Ovary (tissue), 9 donors: Measurements from ENCODE around the gene STARD5. TPM values are rescaled to one million over a fixed set of nuclear protein-coding genes. Genes with fewer than 3 reads are reported as not detected.

Experiments used
- DNase-seq, 5 donors: peaks; one replicate each; pipeline ENCODE4 v3.0.0-alpha.2; 2019 to 2020
- H3K27ac ChIP-seq, 2 donors: fragments of 200-600 bp; one replicate each; pipeline versions ENCODE4 v1.5.1 to v1.8.0; 2019 to 2022
- H3K27me3 ChIP-seq: fragments of 200-600 bp; one replicate; pipeline ENCODE4 v1.8.0; 2022
- H3K36me3 ChIP-seq: fragments of 200-600 bp; sonication (generic); one replicate; pipeline ENCODE4 v1.5.1; 2019
- H3K4me1 ChIP-seq: one replicate; pipeline ENCODE4 v1.8.1; 2013; ENCODE audit warnings: mild to moderate bottlenecking, moderate library complexity; ENCODE audit not compliant: insufficient read depth
- H3K4me3 ChIP-seq: fragments of 200-600 bp; sonication (generic); one replicate; pipeline ENCODE4 v1.5.1; 2017
- H3K9me3 ChIP-seq, 2 donors: fragments of 200-600 bp in 1 of 2; sonication (generic) in 1 of 2; one replicate each; pipeline versions ENCODE4 v1.5.1 to v1.8.1; 2013 to 2019; ENCODE audit warnings: mild to moderate bottlenecking in 1 of 2, moderate library complexity in 1 of 2
- CTCF ChIP-seq, 3 donors: fragments of 450-650 bp in 2 of 3; fragments of 200-600 bp in 1 of 3; IDR thresholded peaks; one replicate each; pipeline versions ENCODE4 v1.5.1 to v1.8.0; 2016 to 2022; ENCODE audit warnings: antibody characterized with exemption in 3 of 3, mild to moderate bottlenecking in 1 of 3
- EP300 ChIP-seq: sonication (generic); formaldehyde crosslinking; IDR thresholded peaks from one replicate; pipeline ENCODE4 v1.6.1; 2017; ENCODE audit warnings: antibody characterized with exemption
- POLR2A ChIP-seq: fragments of 450-650 bp; IDR thresholded peaks from one replicate; pipeline ENCODE4 v1.6.1; 2017; ENCODE audit warnings: antibody characterized with exemption, mild to moderate bottlenecking, moderate library complexity
- WGBS, 3 donors: extraction: QIAGEN DNeasy Blood & Tissue Kit in 1 of 3; methylation state at CpG; one replicate each; pipeline versions ENCODE4 v1.1.5 to v1.1.7; 2013 to 2017; 5-methylcytosine and 5-hydroxymethylcytosine counted together
- intact Hi-C, 4 donors: fragments of 100-400 bp; cut with DNase I; formaldehyde crosslinking; loops; one replicate each; pipeline versions ENCODE4 v1.11.0 to v1.15.1; 2022 to 2023
- polyA plus RNA-seq, 2 donors: library from polyadenylated mRNA; stranded (reverse); fragments of 200-250 nt in 1 of 2; fragments of 350-450 nt in 1 of 2; fragmentation: Illumina TruSeq in 1 of 2; extraction: RNeasy Lipid Tissue Mini Kit (QIAGEN cat#74804) in 1 of 2; gene quantifications; one replicate each; pipeline ENCODE4 v1.2.3, GENCODE V29; 2013 to 2014
- total RNA-seq, 7 donors: library from RNA; depleted of rRNA in 2 of 7; stranded (reverse); fragments of >200 nt in 2 of 7; fragmentation: NEBNext Ultra II Directional in 3 of 7; extraction: Animal tissue kit (Norgen Biotek cat#: 25700) in 3 of 7; gene quantifications; one replicate each; pipeline versions ENCODE4 v1.1.0 to v1.2.4, GENCODE V29; 2016 to 2023
- donor health status: DM: no; HTN: no; CAD: no; lungs with moderate emphysema.
- donor health status: DM: no; HTN: no; CAD: no.
- donor health status: Bipolar disorder and iron deficiency.
- donor health status: DM: yes; HTN: yes; CAD: no.
- donor health status: DM: no; HTN: no; CAD: no.
- donor health status: DM: yes; HTN: yes; CAD: no.

Gene STARD5
- total and polyA plus RNA-seq, 9 donors, result 3.8 to 9.4 (median 6.3) TPM

- intact Hi-C loops, result loop anchor here in 2 of 4 donors (5.0 to 10.0 kb wide), 2 partner anchors 128 to 131 kb away; no protein-coding TSS in a partner anchor
These were observed 49.7 kb downstream of the STARD5 start for GRCh38 chr15:81274255-81274654.

GRCh38 chr15:81273855-81274254, 50.1 kb downstream of the STARD5 start:
- WGBS, 3 donors, result 95 to 97% (median 96%) methylated on average over 2 of the region's 2 CpGs
- Histone ChIP-seq H3K4me1 (no peaks in the 10 kb centered on the region), H3K27me3 (no peaks in the 10 kb centered on the region), H3K9me3 (no peaks in the 10 kb centered on the region), H3K36me3 (no peaks in the 10 kb centered on the region), H3K27ac (no peak overlapping the region), H3K4me3 (no peak overlapping the region)
- DNase-seq, result no peak
- TF ChIP-seq EP300 (no peak), POLR2A (no peak), CTCF (IDR thresholded peaks at IDR 0.05) (no peak)
- intact Hi-C loops, result loop anchor here in 2 of 4 donors (5.0 to 10.0 kb wide), 2 partner anchors 128 to 131 kb away; no protein-coding TSS in a partner anchor

More at GRCh38 chr15:81274255-81274654, 49.7 kb downstream of the STARD5 start:
- Histone ChIP-seq H3K4me3 (no peak overlapping the region), H3K27me3 (no peaks in the 10 kb centered on the region), H3K36me3 (no peaks in the 10 kb centered on the region), H3K9me3 (no peaks in the 10 kb centered on the region), H3K27ac (no peak overlapping the region), H3K4me1 (no peaks in the 10 kb centered on the region)
- no peak for DNase-seq
- 85 to 94% (median 89%) methylated on average over 4 of the region's 4 CpGs for WGBS, 3 donors
- no peak for TF ChIP-seq POLR2A
- TF ChIP-seq EP300, result no peak
- no peak for TF ChIP-seq CTCF (IDR thresholded peaks at IDR 0.05)

- no peaks in the 10 kb centered on the region for H3K9me3 ChIP-seq
- intact Hi-C loops, result loop anchor here in 2 of 4 donors (5.0 to 10.0 kb wide), 2 partner anchors 129 to 132 kb away; no protein-coding TSS in a partner anchor
- no peaks in the 10 kb centered on the region for H3K4me1 ChIP-seq
- DNase-seq, result no peak
- H3K36me3 ChIP-seq, result no peaks in the 10 kb centered on the region
- 89 to 93% (median 90%) methylated on average over 5 of the region's 5 CpGs for WGBS, 3 donors
- H3K27ac ChIP-seq, result no peak overlapping the region
- H3K27me3 ChIP-seq, result no peaks in the 10 kb centered on the region
- H3K4me3 ChIP-seq, result no peak overlapping the region
- TF ChIP-seq POLR2A, result no peak
- TF ChIP-seq CTCF (IDR thresholded peaks at IDR 0.05), result no peak
- TF ChIP-seq EP300, result no peak
These were observed 50.7 kb downstream of the STARD5 start for GRCh38 chr15:81273200-81273599.

GRCh38 chr15:81271761-81272644, 51.9 kb downstream of the STARD5 start:
- TF ChIP-seq EP300, result no peak
- no peak for TF ChIP-seq CTCF (IDR thresholded peaks at IDR 0.05)
- no peak for TF ChIP-seq POLR2A
- intact Hi-C loops, result loop anchor here in 2 of 4 donors (5.0 to 10.0 kb wide), 2 partner anchors 130 to 133 kb away; no protein-coding TSS in a partner anchor
- Histone ChIP-seq H3K4me3 (no peak overlapping the region), H3K9me3 (no peaks in the 10 kb centered on the region), H3K27ac (no peak overlapping the region), H3K36me3 (no peaks in the 10 kb centered on the region), H3K4me1 (no peaks in the 10 kb centered on the region), H3K27me3 (no peaks in the 10 kb centered on the region)
- WGBS, 3 donors, result 73 to 82% (median 81%) methylated on average over 12 of the region's 12 CpGs
- DNase-seq, result no peak
